G401 (cell line): ENCODE measurements around the gene PDK1. TPM values are rescaled to one million over a fixed set of nuclear protein-coding genes. Genes with fewer than 3 reads are reported as not detected.
A peak's percentile ranks its signal among the peaks of the same experiment; 100 is the strongest.

Source experiments
- DNase-seq: peaks from one replicate; pipeline ENCODE4 v3.0.0-alpha.2; 2015; ENCODE audit warnings: low spot score
- in situ Hi-C: cut with HindIII; loops from 2 replicates; pipeline ENCODE4 v1.10.0; 2016; ENCODE audit warnings: low sequenced_read_pairs, mixed read lengths
- total RNA-seq: library from RNA; depleted of rRNA; stranded (reverse); fragments of >200 nt; shearing (Covaris generic); gene quantifications from 2 replicates; pipeline ENCODE4 v1.2.3, GENCODE V29; 2014

The PDK1 gene
- total RNA-seq, 1 experiment from 2014 or later, result 10.0 TPM

- in situ Hi-C loops, result no loop called here
- DNase-seq, result no peak
These were observed 5.5 kb upstream of the PDK1 start for GRCh38 chr2:172550419-172550818.

- in situ Hi-C loops, result no loop called here
- DNase-seq, result no peak
These were observed 4.6 kb upstream of the PDK1 start for GRCh38 chr2:172551271-172551670.

GRCh38 chr2:172552547-172553291 lies 3.2 kb upstream of the PDK1 start:
- no peak for DNase-seq
- in situ Hi-C loops, result no loop called here

GRCh38 chr2:172554352-172555271 lies 1.3 kb upstream of the PDK1 start:
- in situ Hi-C loops, result no loop called here
- peak; percentile 10 for DNase-seq

- in situ Hi-C loops, result no loop called here
- no peak for DNase-seq
These were observed 693 bp upstream of the PDK1 start for GRCh38 chr2:172555272-172555521.

GRCh38 chr2:172556284-172557033 lies 569 bp downstream of the PDK1 start:
- in situ Hi-C loops, result no loop called here
- DNase-seq, result peak; percentile 52

DNA sequence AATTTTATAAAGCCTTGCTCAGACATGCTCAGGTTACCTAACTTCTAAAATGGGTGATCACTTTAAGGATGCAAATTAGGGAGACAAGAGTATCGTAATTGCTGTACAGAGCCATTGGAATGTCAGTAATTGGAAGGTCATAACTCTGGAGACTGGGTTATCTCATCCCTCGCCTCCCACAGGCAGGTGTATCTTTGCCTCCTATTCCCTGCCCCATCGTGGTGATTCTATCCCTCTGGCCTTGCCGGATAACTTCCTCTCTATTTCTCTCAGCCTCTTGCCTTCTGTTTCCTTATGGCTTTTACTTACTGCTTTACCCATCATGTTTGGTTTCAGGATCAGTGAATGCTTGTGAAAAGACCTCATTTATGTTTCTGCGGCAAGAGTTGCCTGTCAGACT lies 2.5 kb downstream of the PDK1 start:
- DNase-seq, result no peak
- in situ Hi-C loops, result no loop called here

GRCh38 chr2:172560721-172561120 lies 4.8 kb downstream of the PDK1 start:
- in situ Hi-C loops, result no loop called here

GRCh38 chr2:172561270-172561669 lies 5.4 kb downstream of the PDK1 start:
- peak; percentile 24 for DNase-seq
- in situ Hi-C loops, result no loop called here

More at GRCh38 chr2:172560721-172561120, 4.8 kb downstream of the PDK1 start:
- DNase-seq, result no peak

- no peak for DNase-seq
- in situ Hi-C loops, result no loop called here
These were observed 6.4 kb downstream of the PDK1 start for GRCh38 chr2:172562298-172562697.

DNA sequence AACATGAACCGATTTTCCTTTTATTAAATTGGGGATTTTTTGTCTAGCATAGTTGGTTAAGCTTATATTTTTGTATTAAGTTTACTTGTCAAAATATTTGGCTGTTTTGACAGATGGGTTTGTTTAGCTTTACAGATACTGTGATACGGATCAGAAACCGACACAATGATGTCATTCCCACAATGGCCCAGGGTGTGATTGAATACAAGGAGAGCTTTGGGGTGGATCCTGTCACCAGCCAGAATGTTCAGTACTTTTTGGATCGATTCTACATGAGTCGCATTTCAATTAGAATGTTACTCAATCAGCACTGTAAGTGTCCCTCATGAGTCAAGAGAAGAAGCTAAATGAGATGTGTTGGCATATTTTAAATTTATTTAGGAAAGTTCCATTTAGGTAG lies 8.5 kb downstream of the PDK1 start:
- DNase-seq, result no peak
- in situ Hi-C loops, result no loop called here

- no peak for DNase-seq
- in situ Hi-C loops, result no loop called here
These were observed 15.4 kb downstream of the PDK1 start for GRCh38 chr2:172571245-172571644.

GRCh38 chr2:172572981-172573380 lies 17.1 kb downstream of the PDK1 start:
- in situ Hi-C loops, result no loop called here
- DNase-seq, result no peak

- in situ Hi-C loops, result no loop called here
- no peak for DNase-seq
These were observed 19.1 kb downstream of the PDK1 start for GRCh38 chr2:172574965-172575364.

DNA sequence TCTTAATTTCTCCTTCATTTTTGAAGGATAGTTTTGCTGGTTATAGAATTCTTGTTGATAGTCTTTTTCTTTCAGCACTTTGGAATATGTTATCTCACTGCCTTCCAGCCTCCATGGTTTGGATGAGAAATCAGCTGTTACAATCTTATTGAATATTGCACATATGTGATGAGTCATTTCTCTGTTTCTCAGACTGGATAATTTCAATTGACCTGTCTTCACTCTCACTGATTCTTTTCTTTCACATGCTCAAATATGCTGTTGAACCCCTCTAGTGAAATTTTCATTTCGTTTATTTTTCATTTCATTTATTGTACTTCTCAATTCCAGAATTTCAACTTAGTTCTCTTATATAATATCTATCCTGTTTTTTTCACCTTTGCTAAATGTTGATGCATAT lies 22.2 kb downstream of the PDK1 start:
- no peak for DNase-seq
- in situ Hi-C loops, result no loop called here

DNA sequence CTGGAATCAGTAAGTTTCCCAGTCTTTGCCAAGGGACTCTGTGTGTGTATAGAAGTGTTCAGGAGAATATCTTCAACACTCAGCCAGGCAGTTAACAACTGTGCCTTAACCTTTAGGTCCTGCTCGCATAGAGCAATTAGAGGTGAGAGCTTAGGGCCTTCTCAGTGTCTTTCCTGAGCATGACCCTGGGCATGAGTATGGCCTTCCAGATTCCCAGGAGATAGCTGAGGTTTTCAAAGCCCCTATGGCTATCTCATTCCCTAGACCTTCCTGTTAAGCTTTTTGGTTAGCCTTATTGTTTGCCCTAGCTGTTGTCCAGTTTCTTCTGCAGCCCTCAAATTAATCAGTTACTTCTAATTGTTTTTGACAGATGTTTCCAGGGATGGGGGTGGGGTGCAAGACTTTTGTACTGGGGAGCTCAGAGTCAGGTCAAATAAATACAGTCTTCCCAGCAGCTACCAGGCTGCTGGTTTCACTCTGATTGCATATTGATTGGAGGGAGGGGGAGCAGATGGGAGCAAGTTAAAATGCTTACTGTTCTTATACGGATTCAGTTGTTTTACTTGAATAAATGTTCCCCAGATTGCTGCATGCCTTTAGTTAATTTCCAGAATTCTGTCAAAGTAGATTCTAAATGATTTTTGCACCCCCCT lies 23.1 kb downstream of the PDK1 start:
- in situ Hi-C loops, result no loop called here
- DNase-seq, result no peak

GRCh38 chr2:172580544-172580943 lies 24.7 kb downstream of the PDK1 start:
- no peak for DNase-seq
- in situ Hi-C loops, result no loop called here

DNA sequence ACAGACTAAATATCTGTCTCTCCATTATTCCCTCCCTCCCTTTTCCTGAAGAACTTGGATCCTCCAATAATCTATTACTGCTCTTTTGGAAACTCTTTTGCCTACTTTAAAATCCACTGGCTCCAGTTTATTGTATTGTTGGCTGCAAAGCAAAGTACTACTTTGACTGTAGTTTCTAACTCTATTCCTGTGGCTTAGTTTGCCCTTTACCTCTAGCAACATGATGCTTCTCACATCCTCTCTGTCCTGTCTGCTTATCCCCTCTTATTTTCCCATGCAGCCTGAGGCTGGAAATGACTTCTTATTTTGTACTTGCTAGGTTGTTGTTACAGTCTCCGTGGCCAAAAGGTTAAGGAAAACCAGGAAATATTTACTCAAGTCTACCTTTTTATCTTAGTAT lies 26.8 kb downstream of the PDK1 start:
- in situ Hi-C loops, result no loop called here
- no peak for DNase-seq

- DNase-seq, result no peak
- in situ Hi-C loops, result no loop called here
These were observed 30.5 kb downstream of the PDK1 start for GRCh38 chr2:172586245-172586891.
